Large intestine (tissue), 3 donors: ENCODE measurements around the gene SDHB. TPM values are rescaled to one million over a fixed set of nuclear protein-coding genes. Genes with fewer than 3 reads are reported as not detected.
A peak's percentile ranks its signal among the peaks of the same experiment; 100 is the strongest.

Experiments used
- DNase-seq, 2 donors: peaks; one replicate each; pipeline versions ENCODE4 v3.0.0 to v3.0.0-alpha.2; 2013
- H3K27ac ChIP-seq: one replicate; pipeline ENCODE4 v1.5.1; 2013; ENCODE audit warnings: low read length
- H3K27me3 ChIP-seq: 2 replicates; pipeline ENCODE4 v1.6.1; 2013; ENCODE audit warnings: low read length; ENCODE audit not compliant: control insufficient read depth, insufficient read depth
- H3K36me3 ChIP-seq: 2 replicates; pipeline ENCODE4 v1.6.1; 2013; ENCODE audit warnings: low read length; ENCODE audit not compliant: control insufficient read depth, insufficient read depth
- H3K4me1 ChIP-seq: one replicate; pipeline ENCODE4 v1.6.1; 2013; ENCODE audit warnings: low read length; ENCODE audit not compliant: control insufficient read depth, insufficient read depth
- H3K4me3 ChIP-seq: one replicate; pipeline ENCODE4 v1.5.1; 2013; ENCODE audit warnings: low read length
- H3K9me3 ChIP-seq: one replicate; pipeline ENCODE4 v1.6.1; 2013; ENCODE audit warnings: mild to moderate bottlenecking, low read depth, low read length, moderate library complexity; ENCODE audit not compliant: control insufficient read depth
- WGBS: methylation state at CpG from one replicate; pipeline ENCODE4 v1.1.5; 2013; ENCODE audit warnings: low lambda C conversion rate; ENCODE audit not compliant: insufficient coverage; 5-methylcytosine and 5-hydroxymethylcytosine counted together
- polyA plus RNA-seq: library from polyadenylated mRNA; unstranded; fragments of 120-200 nt; gene quantifications from one replicate; pipeline ENCODE4 v1.2.1, GENCODE V29; 2013

Gene SDHB
- polyA plus RNA-seq, 1 donor, result 122 TPM

GRCh38 chr1:16980473-16981268 lies 73.2 kb downstream of the SDHB start, which contains the start of gene MFAP2:
MFAP2 (minus strand) TSS chr1:16980620; CDS start chr1:16978273, 2,347 bp downstream.
- Histone ChIP-seq H3K4me3 (peak within 1 kb of the TSS; percentile 73), H3K4me1 (peaks cover 35% of the 10 kb centered on the region), H3K36me3 (peaks cover 22% of the 10 kb centered on the region), H3K27me3 (no peaks in the 10 kb centered on the region), H3K27ac (peak within 1 kb of the TSS; percentile 63), H3K9me3 (no peaks in the 10 kb centered on the region)
- no CpG with 5 or more reads among the region's 53 CpGs for WGBS
- DNase-seq, result peak; percentile 48 to 76

DNA sequence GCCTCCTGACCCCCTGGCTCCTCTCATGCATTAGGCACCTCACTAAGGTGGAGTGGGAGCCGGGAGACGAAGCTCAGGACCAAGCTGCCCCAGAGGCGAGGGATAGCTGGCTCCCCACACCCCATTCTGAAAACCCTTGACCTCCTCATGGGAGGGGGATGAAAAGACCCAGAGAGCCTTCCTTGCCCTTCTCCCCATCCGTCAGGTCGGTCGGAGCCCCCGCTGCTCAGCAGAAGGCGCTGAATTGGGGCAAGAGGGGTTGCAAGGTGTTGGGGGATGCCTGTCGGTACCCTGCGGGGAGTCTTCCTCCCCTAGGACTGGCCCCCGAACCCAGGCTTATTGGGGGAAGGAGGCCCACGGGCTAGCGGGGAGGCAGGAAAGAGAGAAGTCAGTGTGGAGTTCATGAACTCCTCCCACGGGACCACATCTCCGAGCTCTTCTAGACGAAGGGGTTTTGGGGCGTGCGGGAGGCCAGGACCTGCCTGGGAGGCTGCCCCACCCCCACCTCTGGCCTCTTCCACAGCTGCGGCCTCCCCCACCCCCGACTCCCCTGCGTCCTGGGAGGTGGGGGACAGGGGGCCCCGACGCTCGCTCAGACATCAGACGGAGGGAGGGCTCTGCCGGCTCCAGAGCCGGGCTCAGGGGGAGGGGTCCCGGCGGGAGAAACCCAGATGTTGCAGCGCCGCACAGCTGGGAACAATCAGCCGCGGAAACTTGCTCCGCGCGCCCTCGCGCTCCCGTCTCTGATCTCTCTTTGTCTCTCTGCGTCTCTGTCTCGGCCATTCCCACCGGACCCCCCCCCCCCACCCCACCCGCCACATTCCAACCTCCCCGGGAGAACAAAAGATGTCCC lies 74.1 kb downstream of the SDHB start:
- Histone ChIP-seq H3K4me3 (peak overlapping the region; percentile 73), H3K27me3 (no peaks in the 10 kb centered on the region), H3K4me1 (peaks cover 35% of the 10 kb centered on the region), H3K27ac (peak overlapping the region; percentile 63), H3K9me3 (no peaks in the 10 kb centered on the region), H3K36me3 (peaks cover 29% of the 10 kb centered on the region)
- WGBS, result no CpG with 5 or more reads among the region's 44 CpGs
- peak; percentile 49 to 57 for DNase-seq

GRCh38 chr1:16978567-16979474 lies 75.0 kb downstream of the SDHB start:
- peak overlapping the region; percentile 73 for H3K4me3 ChIP-seq
- H3K9me3 ChIP-seq, result no peaks in the 10 kb centered on the region
- no CpG with 5 or more reads among the region's 20 CpGs for WGBS
- H3K36me3 ChIP-seq, result peaks cover 29% of the 10 kb centered on the region
- no peaks in the 10 kb centered on the region for H3K27me3 ChIP-seq
- peak; percentile 47 to 67 for DNase-seq
- H3K4me1 ChIP-seq, result peaks cover 35% of the 10 kb centered on the region
- peak overlapping the region; percentile 63 for H3K27ac ChIP-seq

DNA sequence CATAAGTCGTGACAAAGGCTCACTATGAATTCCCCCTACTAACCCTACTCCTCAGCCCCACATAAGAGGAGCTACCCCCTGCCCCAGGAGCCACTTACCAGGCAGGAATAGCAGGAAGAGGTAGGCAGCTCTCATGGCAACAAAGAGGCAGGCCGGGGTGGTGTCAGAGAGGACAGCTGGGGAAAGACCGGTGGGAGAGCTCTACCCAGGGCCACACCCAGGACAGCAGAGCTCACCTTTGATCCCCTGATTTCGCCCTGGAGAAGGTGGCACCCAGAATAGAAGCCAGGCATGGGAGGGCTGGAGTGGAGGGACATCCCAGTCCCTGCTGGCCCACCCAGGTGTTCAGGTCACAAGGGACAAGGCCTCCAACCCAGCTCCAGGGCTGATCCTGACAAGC lies 75.7 kb downstream of the SDHB start:
- Histone ChIP-seq H3K36me3 (peaks cover 33% of the 10 kb centered on the region), H3K4me1 (peaks cover 35% of the 10 kb centered on the region), H3K9me3 (no peaks in the 10 kb centered on the region), H3K27me3 (no peaks in the 10 kb centered on the region), H3K4me3 (peak overlapping the region; percentile 73), H3K27ac (peak overlapping the region; percentile 63)
- WGBS, result no CpG with 5 or more reads among the region's 4 CpGs
- DNase-seq, result peak in 1 of 2 donors; percentile 49

GRCh38 chr1:16977377-16977776 lies 76.5 kb downstream of the SDHB start:
- WGBS, result no CpG with 5 or more reads among the region's 5 CpGs
- Histone ChIP-seq H3K4me3 (no peak overlapping the region), H3K9me3 (no peaks in the 10 kb centered on the region), H3K4me1 (peaks cover 35% of the 10 kb centered on the region), H3K27me3 (no peaks in the 10 kb centered on the region), H3K36me3 (peaks cover 35% of the 10 kb centered on the region), H3K27ac (no peak overlapping the region)
- no peak for DNase-seq

DNA sequence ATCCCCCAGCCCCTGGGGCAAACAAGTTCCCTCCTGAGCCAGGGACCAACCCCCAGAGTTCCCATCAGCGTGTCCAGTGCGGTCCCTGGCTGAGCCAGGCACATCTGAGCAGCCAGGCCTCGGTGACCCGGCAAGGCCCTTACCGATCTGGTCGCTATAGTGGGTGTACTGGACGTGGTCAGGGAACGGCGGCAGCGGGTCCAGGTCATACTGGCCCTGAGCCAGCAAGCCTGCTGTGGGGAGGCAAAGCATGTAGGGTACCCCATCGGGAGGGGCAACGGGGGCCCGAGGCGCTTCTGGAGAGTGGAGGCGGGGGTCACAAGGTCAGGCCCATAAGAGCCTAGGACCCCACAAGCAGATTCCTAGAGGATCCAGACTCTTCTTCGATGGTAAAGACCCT lies 76.9 kb downstream of the SDHB start:
- Histone ChIP-seq H3K4me3 (no peak overlapping the region), H3K27ac (no peak overlapping the region), H3K9me3 (no peaks in the 10 kb centered on the region), H3K36me3 (peaks cover 35% of the 10 kb centered on the region), H3K27me3 (no peaks in the 10 kb centered on the region), H3K4me1 (peaks cover 35% of the 10 kb centered on the region)
- no CpG with 5 or more reads among the region's 16 CpGs for WGBS
- no peak for DNase-seq

- WGBS, result no CpG with 5 or more reads among the region's 14 CpGs
- Histone ChIP-seq H3K4me3 (no peak overlapping the region), H3K36me3 (peaks cover 35% of the 10 kb centered on the region), H3K27me3 (no peaks in the 10 kb centered on the region), H3K9me3 (no peaks in the 10 kb centered on the region), H3K27ac (no peak overlapping the region), H3K4me1 (peaks cover 34% of the 10 kb centered on the region)
- no peak for DNase-seq
Observed at GRCh38 chr1:16975838-16976237, 78.0 kb downstream of the SDHB start.

DNA sequence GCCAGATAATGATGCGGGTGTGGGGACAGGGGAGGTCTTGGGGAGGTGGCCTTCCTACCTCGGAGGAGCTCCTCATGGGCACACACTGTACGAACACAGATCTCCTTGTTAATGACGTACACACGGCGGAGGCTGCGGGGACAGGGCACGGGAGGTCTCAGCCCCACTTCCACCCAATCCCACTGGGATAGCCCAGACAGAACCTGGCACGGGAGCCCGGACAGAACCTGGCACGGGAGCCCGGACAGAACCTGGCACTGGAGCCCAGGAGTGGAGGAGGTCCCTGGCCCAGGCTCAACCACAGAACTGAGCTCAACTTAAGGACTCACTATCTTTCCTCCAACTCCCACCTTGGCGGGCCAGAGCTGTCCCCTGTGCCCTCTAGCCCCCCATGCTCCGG lies 78.6 kb downstream of the SDHB start:
- Histone ChIP-seq H3K27ac (no peak overlapping the region), H3K27me3 (no peaks in the 10 kb centered on the region), H3K4me3 (no peak overlapping the region), H3K9me3 (no peaks in the 10 kb centered on the region), H3K36me3 (peaks cover 38% of the 10 kb centered on the region), H3K4me1 (peaks cover 31% of the 10 kb centered on the region)
- no CpG with 5 or more reads among the region's 14 CpGs for WGBS
- DNase-seq, result no peak

DNA sequence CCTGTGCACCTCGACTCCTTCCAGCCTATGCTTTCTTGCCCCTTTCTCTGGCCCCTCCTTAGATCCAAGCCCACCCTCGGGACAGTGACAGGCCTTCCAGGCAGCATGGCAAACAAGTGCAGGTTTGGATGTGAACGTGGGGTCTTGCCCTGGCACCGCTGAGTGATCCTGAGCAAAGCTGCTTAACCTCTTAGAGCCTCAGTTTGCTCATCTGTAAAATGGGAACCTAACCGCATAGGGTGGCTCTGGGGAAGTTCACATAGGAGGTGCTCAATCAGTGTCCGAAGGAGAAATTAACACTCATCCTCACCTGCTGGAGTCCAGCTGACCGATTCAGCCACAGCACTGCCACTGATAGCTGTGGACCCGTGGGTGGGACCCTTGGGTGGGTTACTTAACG lies 80.6 kb downstream of the SDHB start:
- H3K27me3 ChIP-seq, result no peaks in the 10 kb centered on the region
- peaks cover 43% of the 10 kb centered on the region for H3K36me3 ChIP-seq
- DNase-seq, result no peak
- no peaks in the 10 kb centered on the region for H3K9me3 ChIP-seq
- peaks cover 15% of the 10 kb centered on the region for H3K4me1 ChIP-seq
- no peak overlapping the region for H3K4me3 ChIP-seq
- WGBS, result no CpG with 5 or more reads among the region's 9 CpGs
- H3K27ac ChIP-seq, result no peak overlapping the region
